SW480 (cell line): ENCODE data around the gene FEZ2.
"Not testable (repeated sequence)": the region's sequence is repeated elsewhere in the genome, so short reads cannot be mapped to it uniquely, and the experiment has no call there.

Experiments
- DNase-seq: peaks from one replicate; pipeline ENCODE4 v3.0.0-alpha.2; 2016; ENCODE audit warnings: low spot score

Gene FEZ2, protein sequence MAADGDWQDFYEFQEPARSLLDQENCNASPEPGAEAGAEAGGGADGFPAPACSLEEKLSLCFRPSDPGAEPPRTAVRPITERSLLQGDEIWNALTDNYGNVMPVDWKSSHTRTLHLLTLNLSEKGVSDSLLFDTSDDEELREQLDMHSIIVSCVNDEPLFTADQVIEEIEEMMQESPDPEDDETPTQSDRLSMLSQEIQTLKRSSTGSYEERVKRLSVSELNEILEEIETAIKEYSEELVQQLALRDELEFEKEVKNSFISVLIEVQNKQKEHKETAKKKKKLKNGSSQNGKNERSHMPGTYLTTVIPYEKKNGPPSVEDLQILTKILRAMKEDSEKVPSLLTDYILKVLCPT

DNA sequence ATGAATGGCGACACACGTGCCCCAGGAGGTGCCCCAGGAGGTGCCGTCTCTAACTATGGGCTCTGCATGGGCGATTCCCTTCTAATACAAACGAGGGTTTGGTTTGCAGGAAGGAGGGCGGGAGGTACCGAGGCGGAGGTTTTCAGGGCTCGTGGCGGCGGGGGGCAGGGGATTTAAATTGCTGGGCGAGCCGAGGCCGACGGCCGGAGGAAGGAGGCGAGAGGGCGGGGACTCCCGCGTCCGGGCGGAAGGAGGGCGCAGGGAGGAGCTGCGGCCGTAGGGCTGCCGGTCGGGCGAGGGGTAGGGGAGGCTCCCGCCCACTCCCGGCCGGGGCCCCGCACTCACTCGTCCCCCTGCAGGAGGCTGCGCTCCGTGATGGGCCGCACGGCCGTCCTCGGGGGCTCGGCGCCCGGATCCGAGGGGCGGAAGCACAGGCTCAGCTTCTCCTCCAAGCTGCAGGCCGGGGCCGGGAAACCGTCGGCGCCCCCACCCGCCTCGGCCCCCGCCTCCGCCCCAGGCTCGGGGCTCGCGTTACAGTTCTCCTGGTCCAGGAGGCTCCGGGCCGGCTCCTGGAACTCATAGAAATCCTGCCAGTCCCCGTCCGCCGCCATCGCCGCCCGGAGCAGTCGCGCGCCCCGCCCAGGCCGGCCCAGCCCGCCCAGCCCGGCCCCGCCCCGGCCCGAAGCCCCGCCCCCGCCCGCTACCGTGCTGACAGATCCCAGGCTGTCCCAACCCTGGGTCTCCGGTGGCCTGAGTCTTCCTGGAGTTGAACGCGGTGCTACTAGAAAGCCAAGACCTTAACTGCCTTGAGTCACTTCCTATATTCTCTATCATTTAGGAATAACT lies at the start of gene FEZ2:
TSS of gene FEZ2 (minus strand) at position 637 of the 846 bp plus-strand sequence. CDS start at position 611, 26 bp downstream.
- DNase-seq = peak; percentile 83

DNA sequence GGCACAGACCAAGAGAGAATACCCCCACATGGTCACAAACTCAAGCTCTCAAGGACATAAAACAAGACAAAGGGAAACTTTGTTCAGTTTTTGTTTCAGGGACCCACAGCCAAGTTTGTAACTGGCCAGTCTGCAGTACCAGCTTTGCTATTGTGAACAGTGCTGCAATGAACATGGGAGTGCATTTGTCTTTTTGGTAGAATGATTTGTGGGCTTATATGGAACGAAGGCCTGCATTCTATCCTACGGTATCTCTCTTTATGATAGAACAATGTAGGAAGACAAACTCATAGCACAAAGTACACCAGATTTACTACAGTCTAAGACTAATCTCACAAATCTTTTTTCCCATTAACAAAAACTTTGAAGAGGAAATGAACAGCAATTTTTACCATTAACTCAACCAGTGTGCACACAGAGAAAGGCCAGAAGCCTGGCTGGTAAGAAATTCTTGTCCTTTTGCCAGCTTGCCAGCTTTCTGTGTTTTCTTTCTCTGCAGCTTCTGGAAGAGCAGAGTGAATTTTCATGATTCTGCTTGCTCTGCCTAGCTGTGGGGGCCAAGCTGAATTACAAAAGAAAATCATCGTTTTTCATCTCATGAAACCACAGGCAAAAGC lies 37.1 kb upstream of the FEZ2 start:
- no peak for DNase-seq

DNA sequence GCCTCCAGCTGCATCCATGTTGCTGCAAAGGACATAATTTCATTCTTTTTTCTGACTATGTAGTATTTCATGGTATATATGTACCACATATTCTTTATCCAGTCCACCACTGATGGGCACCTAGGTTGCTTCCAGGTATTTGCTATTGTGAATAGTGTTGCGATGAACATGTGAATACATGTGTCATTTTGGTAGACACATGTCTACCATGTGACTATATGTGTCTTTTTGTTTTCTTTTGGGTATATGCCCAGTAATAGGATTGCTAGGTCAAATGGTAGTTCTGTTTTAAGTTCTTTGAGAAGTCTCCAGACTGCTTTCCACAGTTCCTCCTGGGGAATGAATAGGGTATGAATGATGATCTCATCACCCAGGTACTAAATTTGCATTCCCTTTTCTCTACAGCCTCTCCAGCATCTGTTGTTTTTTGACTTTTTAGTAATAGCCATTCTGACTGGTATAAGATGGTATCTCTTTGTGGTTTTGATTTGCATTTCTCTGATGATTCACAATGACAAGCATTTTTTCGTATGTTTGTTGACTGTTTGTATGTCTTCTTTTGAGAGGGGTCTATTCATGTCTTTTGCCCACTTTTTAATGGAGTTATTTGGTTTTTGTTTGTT lies 35.6 kb upstream of the FEZ2 start:
- no peak for DNase-seq

DNA sequence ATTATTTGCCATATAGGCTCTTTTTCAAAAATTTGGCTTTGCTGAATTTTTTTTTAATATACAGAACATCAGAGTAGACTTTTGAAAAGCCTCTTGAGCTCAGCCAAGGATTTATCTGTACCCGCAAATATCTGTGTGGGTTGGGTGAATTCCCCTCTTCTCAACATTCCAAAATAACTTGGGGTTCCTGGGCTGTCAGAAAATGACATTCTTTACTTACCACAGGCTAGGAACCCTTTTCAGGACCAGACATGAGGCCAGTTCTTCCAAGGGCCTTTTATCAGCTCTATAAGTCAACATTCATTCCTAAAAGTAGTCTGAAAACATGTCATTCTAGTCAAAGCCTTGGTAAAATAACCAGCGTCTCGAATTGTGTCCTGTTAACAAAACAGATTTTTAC lies 28.8 kb upstream of the FEZ2 start:
- no peak for DNase-seq

DNA sequence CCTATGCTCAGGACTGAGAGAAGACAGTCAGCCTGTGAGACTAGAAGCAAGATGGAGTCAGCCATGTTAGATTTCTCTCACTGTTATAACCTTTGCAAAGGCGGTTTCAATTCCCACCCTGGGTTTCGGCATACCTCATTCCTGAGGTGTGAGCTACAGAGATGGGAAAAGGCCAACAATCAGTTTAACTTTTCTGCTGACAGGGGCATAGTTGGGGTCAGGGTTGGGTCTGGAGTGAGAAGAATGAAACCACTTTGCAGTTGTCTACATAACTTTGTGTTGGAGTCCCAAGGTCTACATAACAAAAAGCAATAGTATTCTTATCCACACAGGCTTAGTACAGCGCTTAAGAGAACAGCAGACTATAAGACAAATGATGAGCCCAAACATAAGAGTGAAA lies 28.1 kb upstream of the FEZ2 start:
- no peak for DNase-seq

DNA sequence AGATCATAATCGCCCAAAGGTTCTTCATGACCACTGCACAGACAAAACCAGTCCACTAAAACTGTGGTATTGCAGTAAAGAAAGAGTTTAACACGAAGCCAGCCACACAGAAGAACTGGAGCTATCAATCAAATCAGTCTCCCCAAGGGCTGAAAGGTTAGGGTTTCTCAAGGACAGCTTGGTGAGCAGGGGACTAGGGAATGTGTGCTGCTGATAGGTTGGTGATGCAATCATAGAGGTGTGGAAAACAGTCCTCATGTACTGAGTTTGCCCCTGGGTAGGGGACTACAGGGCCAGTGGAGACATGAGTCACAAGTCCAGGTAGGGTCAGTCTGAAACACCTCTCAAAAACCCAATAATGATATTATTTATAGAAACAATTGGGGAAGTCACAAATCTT lies 27.3 kb upstream of the FEZ2 start:
- DNase-seq = no peak

DNA sequence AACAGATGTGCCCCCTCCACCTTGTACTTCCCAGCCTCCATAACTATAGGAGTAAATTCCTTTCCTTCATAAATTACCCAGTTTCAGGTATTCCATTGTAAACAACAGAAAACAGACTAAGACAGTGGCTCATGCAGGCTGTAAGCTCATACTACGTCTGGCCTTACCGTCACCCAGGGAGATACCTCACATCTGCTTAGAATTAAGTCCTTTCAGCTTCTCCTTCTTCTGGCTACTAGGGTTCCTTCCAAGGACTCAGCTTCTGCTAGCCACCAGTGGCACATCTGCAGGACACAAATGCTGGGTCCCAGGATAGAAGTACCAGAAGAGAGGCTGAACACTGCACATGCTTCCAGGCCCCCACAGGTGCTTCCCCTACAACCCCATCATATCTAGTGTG lies 22.4 kb upstream of the FEZ2 start:
- no peak for DNase-seq

DNA sequence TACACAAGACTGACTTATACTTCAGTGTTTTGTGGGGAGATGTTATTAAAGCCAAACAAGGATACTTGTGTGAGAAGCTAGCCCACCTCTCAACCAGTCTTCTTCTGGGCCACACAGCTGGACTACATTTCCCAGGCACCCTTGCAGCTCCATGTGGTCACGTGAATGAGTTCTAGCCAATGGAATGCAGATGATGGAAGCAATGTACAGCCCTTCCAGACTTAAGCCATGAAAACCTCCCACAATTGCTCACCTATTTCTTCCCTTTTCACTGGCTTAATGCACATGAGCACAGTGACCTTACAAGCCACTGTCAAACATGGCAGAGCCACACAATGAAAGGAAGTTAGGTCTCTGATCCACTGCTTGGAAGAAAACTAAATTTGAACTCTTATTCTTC lies 20.4 kb upstream of the FEZ2 start:
- DNase-seq = peak; percentile 75

DNA sequence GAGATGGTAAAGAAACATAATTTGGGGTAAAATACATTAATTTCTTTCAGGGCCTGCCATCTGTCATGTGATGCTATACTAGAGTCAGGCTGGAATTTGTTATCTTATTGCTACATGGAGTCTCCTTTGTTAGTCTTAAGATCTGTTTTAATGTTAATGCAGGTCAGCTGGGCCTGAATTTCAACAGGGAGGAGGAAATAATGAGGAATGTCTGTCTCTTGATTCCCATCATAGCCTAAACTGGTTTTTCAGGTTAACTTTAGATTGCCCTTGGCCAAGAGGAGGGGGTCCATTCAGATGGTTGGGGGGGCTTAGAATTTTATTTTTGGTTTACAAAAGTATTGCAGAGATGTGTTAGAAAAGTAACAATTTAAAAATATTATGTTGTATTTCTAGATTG lies 19.0 kb upstream of the FEZ2 start:
- DNase-seq = no peak

DNA sequence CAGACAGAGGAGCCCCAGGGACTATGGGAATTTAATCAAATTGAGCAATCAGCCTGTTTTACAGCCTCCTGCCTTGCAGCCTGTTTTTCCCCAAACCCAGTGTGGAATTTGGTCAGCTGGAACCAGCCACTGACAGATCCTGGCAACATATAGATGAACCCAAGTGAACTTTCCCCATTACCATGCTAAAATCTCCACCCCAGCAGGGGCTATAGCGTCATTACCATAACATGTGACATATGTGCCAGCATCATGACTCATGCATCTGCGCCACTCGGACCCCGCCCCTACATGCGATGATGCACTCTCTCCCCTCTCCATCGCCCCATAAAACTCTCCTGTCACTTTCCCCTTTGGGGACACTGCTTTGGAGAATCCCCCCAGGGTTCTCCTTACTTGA lies 17.3 kb upstream of the FEZ2 start:
- no peak for DNase-seq

DNA sequence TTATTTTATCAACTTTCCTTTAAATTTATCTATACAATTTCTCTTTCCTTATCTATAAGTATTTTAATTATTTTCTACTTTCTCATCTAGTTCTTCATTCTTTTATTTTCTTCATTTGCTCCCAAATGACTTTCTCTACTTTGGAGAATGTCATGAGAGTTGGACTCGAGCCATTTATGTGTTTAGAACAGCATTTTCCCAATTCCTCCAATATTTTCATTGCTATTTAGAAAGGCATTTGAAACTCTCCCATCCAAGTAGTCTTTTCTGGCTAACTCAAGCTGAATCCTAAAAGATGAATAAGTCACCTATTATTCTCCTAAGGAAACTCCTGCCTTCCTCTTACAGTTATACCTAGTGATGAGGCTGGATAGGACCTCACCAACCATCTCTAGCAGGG lies 15.8 kb upstream of the FEZ2 start:
- no peak for DNase-seq

DNA sequence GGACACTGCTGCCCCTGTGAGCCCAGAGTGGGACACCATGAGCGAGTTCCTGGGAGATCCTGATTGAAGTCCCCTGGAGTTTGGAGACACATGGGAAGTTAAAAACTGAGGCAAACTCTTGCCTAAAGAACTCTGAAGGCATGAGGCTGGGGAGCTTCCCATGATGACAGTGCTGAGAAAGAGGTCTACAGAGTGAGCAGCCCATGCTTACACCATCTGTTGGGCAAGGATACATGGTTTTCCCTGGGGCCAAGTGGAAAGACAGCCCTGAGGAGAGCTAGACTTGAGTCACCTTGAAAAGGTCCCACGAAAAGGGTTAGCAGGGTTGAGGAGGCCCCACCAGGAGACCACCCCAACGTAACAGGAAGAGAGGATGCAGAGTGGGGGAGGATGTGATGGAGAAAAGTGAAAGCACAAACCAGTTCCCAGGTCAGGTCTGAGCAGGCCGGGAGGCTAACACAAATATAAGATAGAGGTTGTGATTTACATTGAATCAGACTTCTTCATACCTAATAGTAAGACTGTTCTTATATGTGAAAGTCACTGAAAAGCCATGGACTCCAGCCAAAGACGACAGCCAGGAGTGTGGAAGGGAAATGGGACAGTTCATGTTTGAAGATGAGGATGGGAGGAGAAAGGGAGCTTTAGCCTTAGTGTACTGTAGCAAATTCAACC lies 13.5 kb upstream of the FEZ2 start:
- DNase-seq = no peak

DNA sequence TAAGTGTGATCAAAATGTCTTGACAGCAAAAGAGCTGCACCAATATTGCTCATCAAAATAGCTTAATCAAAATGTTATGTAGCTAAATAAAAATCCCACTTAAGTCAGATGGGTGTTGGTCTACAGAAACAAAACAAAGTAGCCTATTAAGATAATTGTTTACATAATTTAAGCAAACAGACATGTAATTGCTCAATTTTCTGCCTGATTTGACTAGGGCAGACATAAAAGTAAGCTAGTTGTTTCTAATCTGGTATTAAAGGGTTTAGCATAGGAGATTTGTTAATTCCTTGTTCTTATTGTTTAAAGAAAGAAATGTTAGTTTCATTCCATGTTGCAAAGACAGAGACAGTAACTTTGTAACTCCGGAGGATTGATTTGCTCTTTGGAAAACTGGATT lies 11.5 kb upstream of the FEZ2 start:
- no peak for DNase-seq

DNA sequence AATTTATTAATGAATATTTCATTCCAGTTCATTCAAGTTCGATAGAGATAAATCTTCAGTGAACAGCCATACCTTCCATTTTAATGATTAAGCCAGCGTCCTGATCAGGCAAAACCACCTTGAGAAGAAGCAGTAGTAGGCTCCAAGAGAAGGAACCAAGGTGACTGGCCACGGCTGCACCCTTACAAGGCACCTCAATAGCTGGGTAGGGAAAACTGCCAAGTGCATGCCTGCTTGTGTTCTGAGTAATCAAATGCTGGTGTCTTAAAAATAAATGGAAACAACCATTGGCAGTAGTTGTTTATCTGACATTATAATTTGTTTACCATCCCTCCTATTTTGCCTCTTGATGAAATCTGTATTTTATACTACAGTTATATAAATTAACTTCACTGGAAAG lies 10.0 kb upstream of the FEZ2 start:
- DNase-seq = no peak

DNA sequence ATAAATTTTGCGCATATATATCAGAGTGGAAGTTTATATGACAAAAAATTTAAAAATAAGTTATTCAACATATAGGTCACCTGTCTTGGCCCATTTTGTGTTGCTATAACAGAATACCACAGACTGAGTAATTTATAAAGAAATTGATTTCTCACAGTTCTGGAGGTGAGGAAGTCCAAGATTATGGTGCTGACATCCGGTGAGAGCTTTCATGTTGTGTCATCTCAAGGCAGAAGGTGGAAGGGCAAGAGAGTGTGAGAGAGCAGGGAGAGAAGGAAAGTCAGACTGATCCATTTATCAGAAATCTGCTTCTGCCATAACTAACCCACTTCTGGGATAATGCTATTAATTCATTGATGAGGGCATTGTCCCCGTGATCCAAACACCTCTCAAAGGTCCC lies 9.0 kb upstream of the FEZ2 start:
- no peak for DNase-seq

DNA sequence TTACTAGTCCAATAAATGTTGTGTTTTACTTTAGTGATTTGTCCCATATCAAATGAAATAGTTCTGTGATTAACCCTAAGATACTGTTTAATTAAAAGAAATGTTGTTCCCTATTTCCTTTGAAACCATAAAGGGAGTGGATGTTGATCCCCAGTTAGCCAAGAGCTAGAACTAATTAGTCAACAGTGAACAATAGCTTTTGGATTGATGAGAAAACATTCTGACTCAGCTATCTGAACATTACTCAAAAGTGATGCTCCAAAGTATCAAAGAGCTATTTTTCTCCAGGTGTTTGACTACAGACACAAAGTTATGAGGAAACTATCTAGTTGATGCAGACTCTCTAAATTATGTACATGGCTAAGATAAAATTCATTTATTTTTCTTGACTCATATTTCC lies 7.3 kb upstream of the FEZ2 start:
- no peak for DNase-seq

DNA sequence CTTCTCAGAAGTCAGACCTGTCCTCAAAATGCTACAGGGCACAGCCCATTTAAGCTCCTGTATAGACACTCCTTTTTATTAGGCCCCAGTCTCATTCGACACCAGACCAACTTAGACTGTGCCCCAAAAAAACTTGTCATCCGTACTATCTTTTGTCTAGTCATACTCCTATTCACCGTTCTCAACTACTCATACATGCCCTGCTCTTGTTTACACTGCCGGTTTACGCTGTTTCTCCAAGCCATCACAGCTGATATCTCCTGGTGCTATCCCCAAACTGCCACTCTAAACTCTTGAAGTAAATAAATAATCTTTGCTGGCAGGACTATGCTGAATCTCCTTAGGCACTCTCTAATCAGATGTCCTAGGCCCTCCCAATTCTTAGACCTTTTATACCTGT lies 5.7 kb upstream of the FEZ2 start:
- not testable (repeated sequence) for DNase-seq

DNA sequence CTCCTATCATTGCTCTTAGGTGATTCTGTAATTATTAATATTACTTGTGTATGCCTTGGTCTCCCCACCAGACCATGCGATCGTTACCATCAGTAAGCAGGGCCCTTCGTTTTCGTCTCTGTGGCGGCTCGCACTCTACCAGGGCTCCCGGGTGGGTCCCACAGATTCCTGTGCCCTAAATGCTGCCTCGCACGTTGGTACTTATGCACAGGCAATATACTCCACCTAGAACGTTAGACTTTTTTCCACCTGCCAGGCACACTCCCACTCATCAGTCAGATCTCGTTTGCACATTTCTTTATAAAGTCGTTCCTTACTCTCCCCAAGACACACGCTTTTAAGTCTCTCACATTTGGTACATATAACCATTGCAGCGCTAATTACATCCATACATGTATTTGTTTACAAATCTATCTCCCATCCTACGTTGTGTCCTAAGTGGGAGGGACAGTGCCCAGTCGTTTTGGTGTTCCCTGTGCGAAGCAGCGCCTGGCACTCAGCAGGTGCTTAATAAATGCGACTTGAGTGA lies 901 bp downstream of the FEZ2 start:
- DNase-seq = peak; percentile 8

DNA sequence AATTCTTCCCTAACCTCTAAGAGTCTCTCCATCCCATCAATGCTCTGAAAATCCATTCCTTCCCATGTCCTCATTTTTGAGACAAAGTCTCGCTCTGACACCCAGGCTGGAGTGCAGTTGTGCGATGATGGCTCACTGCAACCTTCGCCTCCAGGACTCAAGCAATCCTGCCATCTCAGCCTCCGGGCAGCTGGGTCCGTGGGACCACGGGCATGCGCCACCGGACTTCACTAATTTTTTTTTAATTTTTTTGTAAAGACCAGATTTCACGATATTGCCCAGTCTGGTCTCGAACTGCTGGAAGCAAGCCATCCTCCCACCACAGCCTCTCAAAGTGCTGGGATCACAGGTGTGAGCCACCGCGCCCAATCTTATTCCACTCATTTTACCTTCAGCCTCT lies 1.6 kb downstream of the FEZ2 start:
- no peak for DNase-seq

DNA sequence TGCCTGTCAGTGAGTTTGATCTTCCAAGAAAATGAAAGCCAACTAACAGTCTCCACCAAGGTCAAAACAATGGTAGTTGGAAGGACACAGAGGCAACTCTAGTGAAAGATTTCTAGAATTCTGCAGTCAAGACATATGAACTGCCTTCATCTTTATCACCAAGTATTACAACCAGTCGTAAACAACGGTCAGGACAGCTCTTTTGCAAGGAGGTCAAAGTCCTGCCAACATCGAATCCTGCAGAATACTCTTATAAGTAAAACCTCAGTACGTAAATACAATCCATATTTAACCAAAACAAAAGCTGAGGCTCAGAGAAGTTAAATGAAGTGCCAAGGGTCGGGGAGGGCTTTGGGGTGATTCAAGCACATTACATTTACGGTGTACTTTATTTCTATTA lies 3.1 kb downstream of the FEZ2 start:
- DNase-seq = no peak

DNA sequence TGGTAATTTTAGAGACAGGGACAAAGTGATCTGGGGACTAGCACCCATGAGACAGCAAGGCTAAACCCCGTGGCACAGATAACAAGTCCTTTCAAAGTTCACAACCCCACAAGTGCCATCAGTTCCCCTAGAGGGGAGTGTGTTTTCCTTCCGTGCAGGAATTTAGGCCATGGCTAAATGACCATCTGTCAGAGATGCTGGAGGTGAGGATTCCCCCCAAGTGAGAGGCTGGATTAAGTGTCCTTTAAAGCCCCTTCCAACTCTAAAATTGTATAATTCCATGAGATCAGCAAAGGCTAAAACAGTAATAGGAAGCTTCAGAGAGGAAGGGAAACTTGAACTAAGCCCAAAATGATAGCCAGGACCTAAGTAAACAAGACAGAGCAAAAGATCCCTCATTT lies 8.7 kb downstream of the FEZ2 start:
- DNase-seq = no peak

DNA sequence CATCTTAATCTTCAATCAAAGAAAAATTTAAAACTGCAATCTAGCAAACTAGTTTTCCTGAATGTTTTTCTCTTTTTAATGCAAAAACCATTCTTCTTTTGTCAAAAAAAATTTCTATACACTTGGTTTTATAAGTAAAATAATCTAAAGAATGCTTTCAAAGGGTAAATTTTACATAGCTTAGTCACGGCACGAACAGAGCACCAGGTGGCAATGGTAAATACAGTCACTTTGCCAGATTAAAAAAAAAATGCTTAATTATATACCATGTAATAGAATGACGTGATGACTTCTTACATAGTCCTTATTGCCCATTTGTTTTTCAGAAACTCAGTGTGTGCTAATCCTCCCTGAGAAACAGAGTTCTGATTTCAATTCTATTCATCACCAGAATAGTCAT lies 10.4 kb downstream of the FEZ2 start:
- DNase-seq = no peak
